ENCODE results near the gene TSC22D1.

Gene TSC22D1

DNA sequence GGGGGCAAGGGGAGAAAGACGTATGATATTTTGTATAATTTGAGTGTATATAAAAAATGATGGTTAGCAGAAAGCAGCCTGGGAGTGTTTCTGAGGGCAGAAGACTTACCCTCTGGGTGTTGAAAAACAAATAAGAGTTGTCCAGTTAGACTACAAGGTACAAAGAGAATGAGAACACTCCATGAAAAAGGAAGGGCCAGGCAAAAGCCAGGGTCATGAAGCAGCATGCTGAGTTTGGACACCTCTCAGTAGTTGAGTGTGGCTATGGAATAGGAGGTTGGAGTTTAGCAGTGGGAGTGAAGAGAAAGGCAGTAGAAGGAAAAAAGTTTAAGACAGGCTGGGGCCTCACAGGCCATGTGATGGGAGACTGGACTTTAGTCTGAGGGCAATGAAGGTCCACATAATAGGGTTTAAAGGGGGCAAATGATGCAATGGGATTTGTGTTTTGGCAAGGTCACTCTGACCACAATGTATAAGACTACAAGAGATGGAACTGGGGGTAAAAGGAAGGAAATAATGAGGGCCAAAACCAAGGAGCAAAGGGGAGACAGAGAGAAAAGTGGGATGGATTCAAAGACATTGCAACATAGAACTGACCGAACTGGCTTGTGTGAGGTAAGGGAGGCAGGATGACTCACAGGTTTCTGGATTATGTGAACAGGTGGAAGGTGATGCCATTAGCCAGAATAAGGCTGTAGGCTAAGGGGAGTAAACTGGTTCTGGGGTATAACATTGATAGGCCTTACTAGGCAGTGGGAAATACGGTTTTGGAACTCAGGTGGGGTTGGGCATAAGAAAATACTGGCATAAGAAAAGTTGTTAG is 125.9 kb downstream of the TSC22D1 start:
- no peak for DNase-seq

- DNase-seq = no peak
Measured at GRCh38 chr13:44448875-44449274, 127.3 kb downstream of the TSC22D1 start.

- DNase-seq = no peak
Measured at GRCh38 chr13:44448373-44448772, 127.8 kb downstream of the TSC22D1 start.

DNA sequence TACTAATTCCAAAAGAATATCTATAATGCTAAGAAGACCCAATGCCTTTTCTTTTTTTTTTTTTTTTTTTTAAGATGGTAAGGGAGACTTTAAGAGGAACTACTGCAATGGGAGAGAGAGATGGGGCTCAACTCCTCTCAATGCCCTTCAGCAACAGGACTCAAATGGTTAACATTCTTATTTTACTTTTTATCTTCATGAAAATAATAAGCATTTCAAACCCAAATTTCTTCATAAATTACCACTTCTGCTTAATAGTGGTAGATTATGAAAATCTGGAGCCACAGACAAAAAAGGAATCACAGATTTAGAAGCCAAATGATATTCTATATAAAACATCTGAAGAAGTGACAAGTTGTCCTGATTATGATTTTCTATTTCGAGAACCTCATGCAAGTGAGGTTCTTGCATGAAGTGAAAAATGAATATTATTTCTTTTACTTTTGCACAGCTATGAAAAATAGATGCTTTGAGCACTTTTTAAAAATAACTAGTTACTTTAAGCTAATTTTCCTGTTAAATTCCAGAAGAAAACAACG is 128.3 kb downstream of the TSC22D1 start:
- no peak for DNase-seq

GRCh38 chr13:44440046-44440608 is 136.0 kb downstream of the TSC22D1 start:
- DNase-seq = no peak

- DNase-seq = no peak
Measured at GRCh38 chr13:44439452-44440024, 136.6 kb downstream of the TSC22D1 start.

DNA sequence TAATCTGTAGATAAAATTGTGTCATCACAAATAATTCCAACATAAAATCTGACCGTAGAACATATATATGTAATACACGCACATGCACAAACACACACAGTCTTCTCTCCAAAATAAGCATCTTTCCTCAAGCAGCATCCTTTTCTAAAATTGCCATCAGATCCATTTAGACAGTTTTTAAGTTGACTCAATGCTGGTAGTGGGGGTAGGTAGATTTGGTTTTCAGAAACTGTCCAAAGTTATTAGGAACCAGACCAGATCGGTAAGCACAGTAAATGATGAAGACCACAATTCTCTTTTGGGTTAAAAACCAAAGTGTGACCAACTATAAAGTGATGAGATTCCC is 137.9 kb downstream of the TSC22D1 start:
- DNase-seq = no peak

GRCh38 chr13:44437356-44438233 is 138.5 kb downstream of the TSC22D1 start:
- no peak for DNase-seq

GRCh38 chr13:44436589-44437337 is 139.4 kb downstream of the TSC22D1 start:
- peak; percentile 41 for DNase-seq

DNA sequence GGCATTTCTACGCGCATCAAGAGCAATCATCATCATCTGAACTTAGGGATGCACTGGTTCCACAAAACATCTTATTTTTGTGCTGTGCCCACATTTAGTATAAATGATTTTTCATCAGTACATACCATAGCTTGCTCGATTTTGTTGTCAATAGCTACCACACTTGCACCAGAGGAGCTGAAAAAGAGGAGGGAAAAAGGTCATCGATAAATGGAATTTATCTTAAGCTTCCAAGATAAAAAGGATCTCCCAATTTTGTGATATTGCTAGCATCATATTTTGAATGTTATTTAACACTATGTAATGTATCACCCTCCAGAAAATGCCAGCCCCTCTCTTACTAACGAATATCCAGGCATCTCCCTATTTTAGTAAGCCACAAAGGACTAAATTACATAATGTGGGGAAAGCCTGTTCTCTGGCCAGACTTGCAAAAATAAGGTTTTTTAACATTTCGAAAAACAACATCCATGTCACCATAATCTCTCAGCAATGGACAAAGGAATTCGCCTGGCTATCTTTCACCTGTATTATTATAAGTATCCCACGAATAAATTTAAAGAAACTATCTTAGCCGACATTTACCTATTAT is 140.1 kb downstream of the TSC22D1 start:
- no peak for DNase-seq

- DNase-seq = peak; percentile 89
Measured at GRCh38 chr13:44435142-44435918, 140.8 kb downstream of the TSC22D1 start.

DNA sequence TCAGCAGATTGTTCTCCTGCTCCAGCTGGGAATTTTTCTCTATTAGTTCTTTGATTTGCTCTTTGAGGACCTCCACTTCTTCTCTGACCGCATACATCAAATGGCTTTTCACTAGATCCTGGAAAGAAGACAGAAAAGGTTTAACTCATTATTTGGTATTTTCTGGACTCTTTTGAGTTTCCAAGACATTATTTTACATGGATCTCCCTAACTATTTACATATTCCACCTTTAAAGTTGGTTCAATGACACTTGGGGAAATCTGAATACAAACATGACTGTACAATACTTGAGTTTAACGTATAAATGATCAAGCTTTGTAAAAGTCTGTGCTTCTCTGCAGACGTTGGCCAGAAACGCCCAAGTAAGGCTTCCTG is 141.4 kb downstream of the TSC22D1 start:
- DNase-seq = no peak

- no peak for DNase-seq
Measured at GRCh38 chr13:44433863-44434765, 142.0 kb downstream of the TSC22D1 start.

DNA sequence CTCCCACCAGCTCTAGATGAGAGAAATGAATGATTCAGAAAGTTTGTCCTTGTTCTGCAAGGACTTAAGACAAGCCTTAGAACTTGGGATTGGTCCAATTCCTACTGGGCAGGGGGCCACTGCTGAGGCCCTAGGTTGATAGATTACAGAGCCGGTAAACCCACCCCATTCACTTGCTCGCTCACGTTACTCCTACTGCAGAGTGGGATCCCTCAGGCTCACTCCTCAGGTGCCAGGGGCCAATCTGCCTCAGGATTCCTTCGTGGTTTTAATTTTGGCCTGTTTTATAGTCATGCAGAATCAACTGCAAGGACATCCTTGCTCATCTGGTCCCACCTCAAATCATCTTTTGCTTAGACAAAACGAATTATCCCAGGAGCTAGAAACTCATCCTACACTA is 143.5 kb downstream of the TSC22D1 start:
- DNase-seq = no peak

DNA sequence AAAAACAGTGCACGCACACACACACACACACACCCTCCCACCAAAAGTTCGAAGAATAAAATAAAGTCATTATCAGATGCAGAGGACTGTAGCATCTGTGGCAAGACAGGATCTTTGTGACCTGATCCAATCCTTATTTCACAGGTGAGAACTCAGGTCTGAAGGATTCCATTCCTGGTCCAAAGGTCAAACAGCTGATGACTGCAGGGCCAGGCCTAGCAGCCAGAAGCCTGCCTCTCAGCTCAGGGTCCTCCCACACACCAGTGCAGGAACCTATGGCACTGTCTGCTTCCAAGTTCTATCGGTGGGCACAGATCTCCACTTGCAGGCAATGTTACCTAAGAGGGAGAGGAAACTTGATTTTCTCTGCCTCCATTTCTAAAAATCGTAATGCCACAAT is 145.0 kb downstream of the TSC22D1 start:
- no peak for DNase-seq

- no peak for DNase-seq
Measured at GRCh38 chr13:44429311-44429710, 146.8 kb downstream of the TSC22D1 start.

GRCh38 chr13:44426461-44426860 is 149.7 kb downstream of the TSC22D1 start:
- no peak for DNase-seq

GRCh38 chr13:44425815-44426078 is 150.4 kb downstream of the TSC22D1 start:
- no peak for DNase-seq

GRCh38 chr13:44425041-44425814 is 150.9 kb downstream of the TSC22D1 start:
- DNase-seq = no peak

GRCh38 chr13:44423824-44424223 is 152.3 kb downstream of the TSC22D1 start:
- DNase-seq = no peak
